ENCODE data around the gene KRTAP6-3.

Gene KRTAP6-3

GRCh38 chr21:30600787-30601186 is 8.5 kb downstream of the KRTAP6-3 start, which contains the start of gene KRTAP22-1:
KRTAP22-1 (plus strand) TSS chr21:30601087.
- DNase-seq (ENCODE audit: insufficient read length, low spot score): no peak
- no peak for FAIRE-seq
- TF ChIP-seq, protein P1, sequence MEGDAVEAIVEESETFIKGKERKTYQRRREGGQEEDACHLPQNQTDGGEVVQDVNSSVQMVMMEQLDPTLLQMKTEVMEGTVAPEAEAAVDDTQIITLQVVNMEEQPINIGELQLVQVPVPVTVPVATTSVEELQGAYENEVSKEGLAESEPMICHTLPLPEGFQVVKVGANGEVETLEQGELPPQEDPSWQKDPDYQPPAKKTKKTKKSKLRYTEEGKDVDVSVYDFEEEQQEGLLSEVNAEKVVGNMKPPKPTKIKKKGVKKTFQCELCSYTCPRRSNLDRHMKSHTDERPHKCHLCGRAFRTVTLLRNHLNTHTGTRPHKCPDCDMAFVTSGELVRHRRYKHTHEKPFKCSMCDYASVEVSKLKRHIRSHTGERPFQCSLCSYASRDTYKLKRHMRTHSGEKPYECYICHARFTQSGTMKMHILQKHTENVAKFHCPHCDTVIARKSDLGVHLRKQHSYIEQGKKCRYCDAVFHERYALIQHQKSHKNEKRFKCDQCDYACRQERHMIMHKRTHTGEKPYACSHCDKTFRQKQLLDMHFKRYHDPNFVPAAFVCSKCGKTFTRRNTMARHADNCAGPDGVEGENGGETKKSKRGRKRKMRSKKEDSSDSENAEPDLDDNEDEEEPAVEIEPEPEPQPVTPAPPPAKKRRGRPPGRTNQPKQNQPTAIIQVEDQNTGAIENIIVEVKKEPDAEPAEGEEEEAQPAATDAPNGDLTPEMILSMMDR (IDR thresholded peaks at IDR 0.05; ENCODE audit: insufficient read depth, missing control alignments): no peak

DNA sequence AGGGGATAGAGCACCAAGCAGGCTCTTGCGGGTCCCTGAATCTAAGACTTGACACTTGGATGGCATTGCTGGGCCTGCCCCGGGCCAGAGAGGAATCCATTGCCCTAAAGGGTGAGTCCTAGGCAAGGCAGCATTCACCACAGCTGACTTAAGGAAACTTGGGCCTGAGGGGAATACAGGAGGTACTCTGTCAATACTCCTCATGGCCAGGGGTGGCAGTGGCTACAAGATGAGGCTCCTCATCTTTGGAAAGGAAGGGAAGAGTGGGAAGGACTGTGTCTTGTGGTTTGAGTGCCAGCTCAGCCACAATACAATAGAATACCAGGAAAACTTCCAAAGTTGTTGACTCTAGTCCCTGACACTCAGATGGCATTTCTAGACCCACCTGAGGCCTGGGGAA is 13.7 kb downstream of the KRTAP6-3 start:
- TF ChIP-seq, protein P1 (IDR thresholded peaks at IDR 0.05; ENCODE audit: insufficient read depth, missing control alignments): no peak
- FAIRE-seq: no peak
- no peak for DNase-seq (ENCODE audit: insufficient read length, low spot score)

- no peak for FAIRE-seq
- no peak for DNase-seq (ENCODE audit: insufficient read length, low spot score)
- TF ChIP-seq, protein P1 (IDR thresholded peaks at IDR 0.05; ENCODE audit: insufficient read depth, missing control alignments): no peak
Observed at GRCh38 chr21:30612132-30612531, 19.9 kb downstream of the KRTAP6-3 start.

GRCh38 chr21:30613836-30614235 is 21.6 kb downstream of the KRTAP6-3 start, which contains the start of gene KRTAP6-1:
KRTAP6-1 (minus strand) TSS chr21:30613930; CDS start chr21:30613904, 26 bp downstream.
- TF ChIP-seq, protein P1 (IDR thresholded peaks at IDR 0.05; ENCODE audit: insufficient read depth, missing control alignments): no peak
- FAIRE-seq (no peak), DNase-seq (ENCODE audit: insufficient read length, low spot score) (no peak)

GRCh38 chr21:30615199-30615598 is 23.0 kb downstream of the KRTAP6-3 start:
- FAIRE-seq (no peak), DNase-seq (ENCODE audit: insufficient read length, low spot score) (no peak)
- TF ChIP-seq, protein P1 (IDR thresholded peaks at IDR 0.05; ENCODE audit: insufficient read depth, missing control alignments): no peak

DNA sequence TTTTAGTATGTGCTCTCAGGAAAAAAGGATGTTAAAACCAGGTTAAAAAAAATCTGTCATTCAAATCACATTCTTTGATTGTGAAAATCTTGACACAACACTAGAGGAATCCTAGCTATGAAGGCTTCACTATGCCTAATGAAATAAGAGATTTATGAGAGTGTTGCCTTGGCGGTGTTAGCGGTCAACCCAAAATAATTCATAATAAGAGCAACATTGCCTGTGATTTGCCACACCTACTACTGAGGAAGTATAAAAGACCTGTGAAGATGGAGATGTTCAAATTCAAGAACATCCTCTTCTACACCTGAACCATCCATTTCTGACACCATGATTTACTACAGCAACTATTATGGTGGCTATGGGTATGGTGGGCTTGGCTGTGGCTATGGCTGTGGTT is 23.9 kb downstream of the KRTAP6-3 start, which contains the start of gene KRTAP20-1:
Gene KRTAP20-1, plus strand, starts transcription at position 301 of the 400 bp plus-strand sequence. Its CDS starts 30 bp downstream, at position 331.
- TF ChIP-seq, protein P1 (IDR thresholded peaks at IDR 0.05; ENCODE audit: insufficient read depth, missing control alignments): no peak
- FAIRE-seq: no peak
- no peak for DNase-seq (ENCODE audit: insufficient read length, low spot score)

DNA sequence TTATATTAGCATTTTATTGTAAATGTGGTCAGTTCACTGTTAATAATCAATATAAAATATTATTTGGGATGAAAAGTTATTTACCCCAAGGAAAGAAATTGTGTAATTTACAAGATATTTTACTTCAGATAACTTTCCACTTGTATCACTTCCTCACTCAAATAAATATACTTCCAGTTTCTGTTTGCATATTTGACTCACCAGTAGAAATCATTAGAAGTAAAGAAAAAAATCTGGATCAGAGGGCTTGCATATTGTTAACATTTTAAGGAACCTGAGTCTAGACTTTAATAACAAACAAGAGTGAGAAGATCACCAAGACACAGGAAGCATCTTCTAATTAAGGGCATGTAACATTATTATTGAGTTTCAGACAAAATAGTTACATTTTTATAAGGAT is 27.8 kb downstream of the KRTAP6-3 start:
- no peak for FAIRE-seq
- TF ChIP-seq, protein P1 (IDR thresholded peaks at IDR 0.05; ENCODE audit: insufficient read depth, missing control alignments): no peak
- no peak for DNase-seq (ENCODE audit: insufficient read length, low spot score)
